ENCODE results near the gene AP1S3.
"Not testable (repeated sequence)": the region's sequence is repeated elsewhere in the genome, so short reads cannot be mapped to it uniquely, and the experiment has no call there.

The AP1S3 gene

DNA sequence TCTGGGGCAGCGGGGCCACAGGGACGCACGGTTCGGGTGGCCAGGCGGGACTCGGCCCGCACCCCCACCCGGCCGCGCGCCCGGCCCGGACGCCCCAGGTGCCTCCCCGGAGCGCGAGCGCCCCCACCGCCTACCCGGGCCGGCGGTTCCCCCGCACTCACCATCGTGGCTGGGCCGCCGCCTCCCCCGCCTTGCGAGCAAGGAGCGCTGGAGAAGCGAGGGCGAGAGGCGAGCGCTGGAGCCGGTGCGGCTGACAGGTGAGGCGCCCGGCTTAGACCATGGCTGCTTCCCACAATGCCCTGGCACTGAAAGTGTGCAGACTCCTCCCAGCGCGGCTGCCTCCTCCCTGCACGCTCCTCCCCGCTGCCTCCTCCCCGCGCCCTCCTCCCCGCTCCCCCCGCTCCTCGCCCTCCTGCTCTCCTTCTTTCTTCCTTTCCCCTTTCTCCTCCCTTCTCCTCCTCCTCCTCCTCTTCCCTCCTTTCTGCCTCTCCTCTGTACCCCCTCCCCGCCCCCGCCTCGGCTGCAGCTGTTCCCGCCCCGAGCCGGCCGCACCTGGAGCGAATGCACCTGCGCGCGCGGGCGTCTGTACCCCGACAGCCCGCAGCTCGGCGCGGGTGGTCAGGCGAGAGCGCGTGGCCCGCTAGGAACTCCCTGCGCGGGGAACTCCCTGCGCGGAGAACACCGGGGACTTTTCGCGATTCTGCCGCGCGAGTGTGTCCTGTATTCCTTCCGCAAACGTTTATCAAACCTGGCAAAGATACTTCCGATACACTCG, at the start of gene AP1S3:
AP1S3 (minus strand) TSS at position 296 of the 775 bp plus-strand sequence; CDS start at position 164, 132 bp downstream.
- peak; percentile 70 for DNase-seq

DNA sequence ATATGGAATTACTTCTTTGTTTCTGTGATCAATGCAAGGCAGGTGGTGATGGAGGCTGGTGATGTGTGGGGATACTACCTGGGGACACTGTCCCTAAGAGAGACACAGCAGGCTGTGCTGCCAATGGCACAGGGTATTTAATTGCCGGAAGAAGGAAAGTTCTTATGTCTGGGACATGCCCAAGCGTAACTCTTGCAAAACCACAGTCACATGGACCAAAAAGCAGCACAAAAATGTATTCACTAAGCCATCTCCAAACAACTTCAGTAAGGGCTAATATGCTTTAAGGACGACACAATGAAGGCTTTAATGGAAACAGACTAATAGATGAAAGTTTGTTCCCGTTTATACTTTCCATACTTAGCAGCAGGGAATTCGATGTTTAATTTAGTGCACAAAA, 49.7 kb upstream of the AP1S3 start:
- no peak for DNase-seq

DNA sequence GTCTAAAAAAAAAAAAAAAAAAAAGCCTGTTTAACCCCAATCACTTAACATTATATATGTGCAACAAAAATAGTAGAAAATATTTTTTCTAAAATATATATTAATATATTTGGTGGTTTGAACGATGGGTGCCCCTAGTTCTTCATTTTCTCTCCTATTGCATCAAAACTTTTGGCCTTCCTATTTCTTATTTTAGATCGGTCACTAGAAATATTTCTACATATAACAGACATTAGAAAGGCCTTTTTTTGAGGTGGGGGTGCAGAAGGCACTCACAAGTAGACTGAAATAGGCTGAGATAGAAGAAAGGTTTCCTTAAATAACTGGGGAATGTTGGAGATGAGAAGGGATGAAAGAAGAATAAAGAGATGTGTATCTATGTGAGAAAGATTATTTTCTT, 49.3 kb upstream of the AP1S3 start:
- DNase-seq: no peak

DNA sequence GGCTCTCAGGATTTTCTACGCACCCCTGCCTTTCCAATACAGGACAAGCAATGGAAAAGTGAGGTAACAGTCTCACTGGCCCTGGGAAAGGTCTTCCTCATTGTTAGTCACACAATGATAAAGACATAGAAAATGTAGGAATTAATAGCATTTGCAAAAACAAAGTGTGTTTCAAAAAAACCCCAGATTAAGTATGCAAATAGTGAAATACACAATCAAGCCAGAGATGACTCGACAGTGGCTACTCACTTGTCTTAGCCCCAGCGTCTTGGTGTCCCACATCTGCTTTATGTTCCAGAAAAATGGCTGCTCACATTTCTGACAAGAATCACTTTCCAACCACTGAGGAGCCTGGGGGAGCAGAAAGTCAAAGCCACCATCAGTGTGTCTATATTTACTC, 47.0 kb upstream of the AP1S3 start:
- DNase-seq: peak; percentile 19

DNA sequence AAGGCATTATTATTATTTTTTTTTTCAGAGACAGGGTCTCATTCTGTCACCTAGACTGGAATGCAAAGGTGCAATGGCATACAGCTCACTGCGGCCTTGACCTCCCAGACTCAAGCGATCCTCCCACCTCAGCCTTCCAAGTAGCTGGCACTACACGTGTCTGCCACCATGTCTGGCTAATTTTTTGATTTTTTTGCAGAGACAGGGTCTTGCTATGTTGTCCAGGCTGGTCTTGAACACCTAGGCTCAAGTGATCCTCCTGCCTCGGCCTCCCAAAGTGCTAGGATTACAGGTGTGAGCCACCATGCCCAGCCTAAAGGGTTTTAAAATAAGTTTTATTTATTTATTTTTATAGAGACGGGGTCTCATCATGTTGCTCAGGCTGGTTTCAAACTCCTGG, 45.3 kb upstream of the AP1S3 start:
- DNase-seq: no peak

DNA sequence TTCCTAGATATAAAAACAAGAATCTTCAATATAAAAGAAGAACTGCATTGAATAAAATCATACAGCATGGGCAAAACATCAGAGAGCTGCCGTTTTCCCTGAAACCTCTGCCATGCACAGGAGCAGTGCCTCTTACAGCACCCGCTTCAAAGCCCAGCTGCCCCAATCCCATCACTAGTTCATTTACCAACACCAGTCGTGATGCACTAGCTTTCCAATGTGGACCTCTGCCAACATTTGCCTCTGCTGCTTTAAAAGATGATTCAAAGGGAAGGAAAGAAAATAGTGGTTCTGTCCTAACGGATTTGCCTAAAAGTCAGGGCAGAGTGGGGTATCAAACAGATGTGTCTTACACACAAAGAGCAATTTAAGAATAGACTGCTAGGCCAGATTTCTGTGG, 43.4 kb upstream of the AP1S3 start:
- DNase-seq: no peak

DNA sequence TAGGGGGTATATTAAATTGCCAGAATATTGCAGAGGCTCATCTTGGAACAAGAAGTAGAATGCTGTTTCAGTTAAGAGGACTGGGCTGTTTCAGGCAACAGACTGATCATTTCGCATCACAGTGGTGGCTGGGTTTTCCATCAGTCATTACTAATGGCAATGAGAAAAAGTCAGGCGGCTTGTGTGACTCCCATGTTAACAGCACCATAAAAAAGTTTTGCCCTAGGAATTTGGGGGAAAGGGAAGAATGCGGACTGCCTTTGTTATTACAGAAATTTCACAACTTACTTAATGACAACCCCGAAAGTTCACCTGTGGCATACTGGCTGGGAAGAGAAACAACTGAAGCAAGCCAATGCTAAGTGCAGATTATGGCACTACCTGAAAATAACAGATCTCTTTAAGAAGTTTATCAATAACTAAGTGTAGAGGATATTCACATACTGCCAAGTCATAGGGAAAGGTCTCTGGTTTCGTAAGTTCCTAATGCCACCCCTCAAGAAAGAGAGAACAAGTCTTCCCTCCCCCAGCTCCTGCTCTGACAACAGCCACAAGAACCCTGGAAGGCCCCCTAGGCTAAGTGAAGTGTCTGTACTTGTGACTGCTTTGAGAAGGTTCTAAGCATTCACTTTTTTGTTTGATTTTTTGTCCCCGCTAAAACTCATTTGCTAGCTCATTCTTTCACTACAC, 40.5 kb upstream of the AP1S3 start:
- no peak for DNase-seq

DNA sequence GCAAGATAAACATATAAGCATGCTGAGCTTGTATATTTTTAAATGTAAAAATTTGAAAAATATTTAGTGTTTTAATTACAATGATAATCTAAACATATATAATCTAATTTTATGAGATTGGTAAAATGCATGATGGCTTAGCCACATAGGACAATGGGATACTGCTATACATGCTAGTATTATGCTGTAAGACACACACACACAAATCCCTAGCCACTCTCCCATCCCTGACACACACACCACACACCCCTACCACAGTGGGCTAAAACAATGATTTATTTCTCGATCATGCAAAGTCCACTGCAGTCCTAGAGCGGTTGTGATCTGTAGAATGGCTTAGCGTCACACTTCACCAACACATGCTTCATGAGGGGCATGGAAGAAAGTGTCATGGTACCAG, 36.3 kb upstream of the AP1S3 start:
- DNase-seq: no peak

DNA sequence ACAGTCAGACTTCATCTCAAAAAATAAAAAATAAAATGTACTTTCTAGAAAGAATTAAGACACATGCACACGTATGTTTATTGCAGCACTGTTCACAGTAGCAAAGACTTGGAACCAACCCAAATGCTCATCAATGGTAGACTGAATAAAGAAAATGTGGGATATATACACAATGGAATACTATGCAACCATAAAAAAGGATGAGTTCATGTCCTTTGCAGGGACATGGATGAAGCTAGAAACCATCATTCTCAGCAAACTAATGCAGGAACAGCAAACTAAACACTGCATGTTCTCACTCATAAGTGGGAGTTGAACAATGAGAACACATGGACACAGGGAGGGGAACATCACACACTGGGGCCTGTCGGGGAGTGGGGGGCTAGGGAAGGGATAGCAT, 35.4 kb upstream of the AP1S3 start:
- DNase-seq: not testable (repeated sequence)

DNA sequence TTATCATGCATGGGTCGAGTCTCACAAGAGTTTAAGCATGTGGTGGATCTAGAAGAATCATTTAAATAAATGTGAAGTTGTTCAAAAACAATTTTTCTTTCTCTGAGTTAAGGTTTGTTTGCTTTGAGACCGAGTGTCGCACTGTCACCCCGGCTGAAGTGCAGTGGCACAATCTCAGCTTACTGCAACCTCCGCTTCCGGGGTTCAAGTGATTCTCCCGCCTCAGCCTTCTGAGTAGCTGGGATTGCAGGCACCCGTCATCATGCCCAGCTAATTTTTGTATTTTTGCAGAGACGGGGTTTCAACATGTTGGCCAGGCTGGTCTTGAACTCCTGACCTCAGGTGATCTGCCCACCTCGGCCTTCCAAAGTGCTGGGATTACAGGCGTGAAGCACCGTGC, 34.3 kb upstream of the AP1S3 start:
- not testable (repeated sequence) for DNase-seq

DNA sequence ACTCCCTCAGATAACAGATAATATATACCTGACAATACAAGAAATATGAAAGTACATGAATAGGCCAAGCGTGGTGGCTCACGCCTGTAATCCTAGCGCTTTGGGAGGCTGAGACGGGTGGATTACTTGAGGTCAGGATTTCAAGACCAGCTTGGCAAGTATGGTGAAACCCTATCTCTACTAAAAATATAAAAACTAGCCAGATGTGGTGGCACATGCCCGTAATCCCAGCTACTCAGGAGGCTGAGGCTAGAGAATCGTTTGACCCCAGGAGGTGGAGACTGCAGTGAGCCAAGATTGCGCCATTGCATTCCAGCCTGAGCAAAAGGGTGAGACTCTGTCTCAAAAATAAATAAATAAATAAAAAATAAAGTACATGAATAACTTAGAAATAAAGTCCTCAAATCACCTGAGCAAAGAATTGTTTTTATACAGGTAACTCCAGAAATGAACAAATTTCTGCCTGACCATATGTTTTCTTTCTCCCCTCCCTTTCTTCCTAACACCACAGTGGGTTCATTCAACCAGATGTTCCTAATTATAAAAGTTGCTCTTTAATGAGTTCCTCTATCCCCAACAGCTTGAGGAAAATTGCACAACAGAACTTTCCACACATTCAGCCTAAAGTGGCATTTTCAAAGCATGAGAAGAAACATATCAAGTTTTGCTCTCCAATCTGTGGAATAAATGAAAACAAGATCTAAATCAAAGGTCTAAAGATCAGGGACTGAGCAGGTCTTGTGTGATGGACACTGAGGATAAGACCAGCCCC, 33.6 kb upstream of the AP1S3 start:
- no peak for DNase-seq

DNA sequence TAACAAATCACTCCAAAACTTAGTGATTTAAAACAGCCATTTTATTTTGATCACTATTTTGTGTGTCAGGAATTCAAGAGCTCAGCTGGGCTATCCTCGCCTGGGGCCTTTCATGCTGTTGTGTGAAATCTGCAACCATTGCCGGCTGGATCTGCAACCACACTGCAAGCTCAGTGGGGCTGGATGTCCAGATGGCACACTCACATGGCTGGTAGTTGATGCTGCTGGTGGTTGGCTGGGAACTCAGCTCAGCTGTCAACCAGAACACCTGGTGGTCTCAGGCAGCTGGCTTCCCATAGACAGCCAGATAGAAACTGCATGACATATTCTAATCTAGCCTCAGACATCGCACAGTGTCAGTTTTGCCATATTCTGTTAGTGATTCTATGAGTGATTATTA, 30.6 kb upstream of the AP1S3 start:
- no peak for DNase-seq

DNA sequence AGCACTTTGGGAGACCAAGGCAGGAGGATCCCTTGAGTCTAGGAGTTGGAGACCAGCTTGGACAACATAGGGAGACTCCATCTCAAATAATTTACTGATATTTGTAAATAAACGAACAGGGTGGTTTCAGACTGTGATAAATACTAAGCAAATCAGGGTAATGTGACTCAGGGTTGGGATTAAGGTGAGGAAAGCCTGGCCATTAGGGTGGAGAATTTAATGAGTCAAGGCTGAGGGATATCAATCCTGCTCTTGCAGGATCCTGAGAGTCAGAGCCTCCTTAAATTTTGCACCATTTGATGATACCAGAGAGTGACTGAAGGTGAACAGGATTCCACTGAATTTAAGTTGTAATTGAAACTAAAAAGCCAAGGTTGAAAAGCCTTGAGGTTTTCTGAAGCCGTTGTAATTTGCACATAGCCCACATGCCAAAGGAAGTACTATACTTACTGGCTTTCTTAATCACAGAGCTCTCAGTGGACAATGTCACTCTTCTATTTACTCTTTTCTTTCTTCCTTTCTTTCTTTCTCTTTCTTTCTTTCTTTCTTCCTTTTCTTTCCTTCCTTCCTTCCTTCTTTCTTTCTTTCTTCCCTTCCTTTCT, 28.6 kb upstream of the AP1S3 start:
- DNase-seq: no peak

DNA sequence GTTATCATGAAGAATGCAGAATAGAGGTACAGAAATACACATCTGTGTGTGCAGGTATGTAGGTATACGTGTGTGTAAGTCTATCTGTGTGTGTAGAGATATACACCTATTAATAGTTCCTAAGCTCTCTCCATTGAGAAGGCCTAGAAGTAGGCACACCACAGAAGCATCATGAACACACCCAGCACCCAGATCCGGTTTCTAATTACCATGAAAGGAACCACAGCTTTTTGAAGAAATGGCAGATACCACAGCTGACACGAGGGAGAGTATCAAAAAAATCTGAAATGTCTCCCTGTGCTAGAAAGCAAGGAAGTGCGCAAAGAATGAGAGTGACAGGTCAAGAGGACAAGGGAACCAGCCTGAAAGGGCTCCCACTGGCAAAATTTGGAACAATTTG, 27.7 kb upstream of the AP1S3 start:
- DNase-seq: no peak

DNA sequence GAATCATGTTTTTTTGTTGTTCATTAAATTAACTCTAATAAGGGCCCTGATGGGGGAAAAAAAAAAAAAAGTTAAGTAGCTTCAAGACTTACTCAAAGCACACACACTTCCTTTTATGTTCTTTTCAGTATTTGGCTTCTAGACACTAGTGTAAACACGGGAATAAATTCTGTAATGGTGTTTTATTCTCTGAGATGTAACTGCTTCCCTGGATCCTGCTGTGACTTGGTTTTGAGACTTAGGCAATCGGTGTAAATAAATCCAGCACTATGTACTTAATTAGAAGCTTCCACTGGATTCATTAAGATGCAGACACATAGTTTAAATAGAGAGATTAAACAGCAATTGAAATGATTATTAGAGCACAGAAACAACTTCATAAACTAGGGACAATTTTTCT, 26.1 kb upstream of the AP1S3 start:
- no peak for DNase-seq

DNA sequence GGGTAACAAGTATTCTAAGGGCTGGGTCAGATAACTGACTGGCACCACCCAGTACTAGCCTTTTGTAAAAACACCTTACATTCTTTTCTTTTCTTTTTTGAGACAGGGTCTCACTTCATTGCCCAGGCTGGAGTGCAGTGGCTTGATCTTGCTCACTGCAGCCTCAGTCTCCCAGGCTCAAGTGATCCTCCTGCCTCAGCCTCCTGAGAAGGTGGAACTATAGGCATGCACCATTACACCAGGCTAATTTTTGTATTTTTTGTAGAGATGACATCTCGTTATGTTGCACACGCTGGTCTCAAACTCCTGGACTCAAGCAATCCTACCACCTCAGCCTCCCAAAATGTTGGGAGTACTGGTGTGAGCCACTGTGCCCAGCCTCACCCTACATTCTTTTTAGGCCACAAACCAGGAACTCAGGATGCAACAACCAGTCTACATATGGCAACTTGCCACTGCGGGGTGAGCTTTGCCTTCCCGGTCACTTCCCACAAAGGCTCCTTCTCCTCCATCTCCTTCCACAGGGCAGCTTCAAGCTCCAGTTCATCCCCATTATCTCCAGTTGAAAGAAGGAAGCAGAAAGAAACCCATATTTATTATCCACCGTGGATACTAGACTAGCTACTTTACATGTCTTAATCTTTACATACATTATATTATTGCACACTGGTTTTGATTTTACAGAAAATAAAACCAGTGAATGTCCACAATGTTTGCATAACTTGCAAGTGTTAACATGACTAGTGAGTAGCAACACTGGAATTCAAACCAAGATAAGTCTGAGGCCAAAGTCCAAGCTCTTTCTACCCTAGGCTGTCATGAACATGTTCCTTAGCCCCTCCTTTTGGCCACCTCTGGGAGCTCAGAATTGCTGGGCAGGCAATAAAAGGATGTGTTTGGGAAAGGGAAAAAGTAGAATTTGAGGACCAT, 23.7 kb upstream of the AP1S3 start:
- DNase-seq: no peak

DNA sequence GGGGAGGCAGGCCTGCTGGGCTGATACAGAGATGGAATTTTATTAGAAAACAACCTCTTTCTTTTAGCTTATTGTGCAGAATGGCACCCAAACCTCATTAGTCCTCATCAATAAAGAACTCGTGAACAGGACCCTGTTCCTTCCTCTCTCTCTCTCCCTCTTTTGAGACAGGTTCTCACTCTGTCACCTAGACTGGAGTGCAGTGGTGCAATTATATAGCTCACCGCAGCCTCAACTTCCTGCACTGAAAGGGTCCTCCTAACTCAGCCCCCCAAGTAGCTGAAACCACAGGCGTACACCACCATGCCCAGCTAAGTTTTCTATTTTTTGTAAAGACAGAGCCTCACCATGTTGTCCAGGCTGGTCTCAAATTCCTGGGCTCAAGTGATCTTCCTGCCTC, 21.7 kb upstream of the AP1S3 start:
- DNase-seq: no peak

DNA sequence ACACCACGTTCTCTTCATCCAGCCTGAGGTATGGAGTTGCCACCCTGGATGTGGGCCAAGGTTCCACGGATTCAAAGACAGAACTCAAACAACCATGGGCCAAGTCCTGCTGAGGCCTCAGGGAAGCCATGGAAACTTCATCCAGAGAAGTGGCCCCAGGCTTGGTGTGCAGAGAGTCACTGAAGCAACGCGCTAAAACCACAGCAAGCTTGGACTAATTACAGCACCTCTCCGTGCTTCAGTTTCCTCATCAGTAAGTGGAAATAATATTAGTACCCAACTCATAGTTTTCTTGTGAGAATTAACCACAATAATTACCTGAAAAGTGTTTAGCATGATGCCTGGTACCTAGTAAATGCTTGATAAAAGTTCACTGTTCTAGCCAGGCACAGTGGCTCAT, 19.2 kb upstream of the AP1S3 start:
- no peak for DNase-seq

DNA sequence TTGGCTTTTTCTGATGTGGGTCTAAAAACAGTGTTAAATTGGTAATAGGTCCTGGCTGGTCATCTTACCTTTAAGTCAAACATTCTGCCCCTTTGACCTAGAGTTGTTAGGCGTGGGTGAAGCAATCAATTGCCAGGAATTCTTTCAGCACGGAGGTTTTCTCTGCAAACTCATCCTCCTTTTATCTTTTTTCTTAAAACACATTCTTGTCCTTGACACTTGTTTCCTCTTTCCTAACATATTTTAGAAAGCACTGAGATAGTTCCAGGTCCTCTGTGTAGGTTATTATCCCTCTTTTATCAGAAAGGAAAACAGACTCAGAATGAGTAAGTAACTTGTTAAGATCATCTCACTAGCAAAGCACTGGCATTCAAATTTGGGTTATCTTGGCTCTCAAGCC, 18.6 kb upstream of the AP1S3 start:
- DNase-seq: no peak

DNA sequence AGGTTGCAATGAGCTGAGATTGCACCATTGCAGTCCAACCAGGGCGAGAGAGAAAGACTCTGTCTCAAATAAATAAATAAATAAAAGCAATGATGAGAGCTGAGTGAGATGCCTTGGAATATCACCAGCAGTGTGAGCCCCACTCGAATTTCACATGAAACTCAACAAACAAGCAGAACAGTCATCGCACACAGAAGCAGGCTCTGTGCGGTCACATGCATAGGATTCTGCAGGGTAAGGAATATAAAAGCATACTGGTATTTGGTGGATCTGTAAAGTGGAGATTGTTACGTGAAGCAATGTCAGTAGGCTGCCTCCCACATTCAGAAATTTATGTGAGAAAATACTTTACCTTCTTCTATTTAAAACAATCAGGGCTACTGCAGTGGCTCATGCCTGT, 18.0 kb upstream of the AP1S3 start:
- no peak for DNase-seq

DNA sequence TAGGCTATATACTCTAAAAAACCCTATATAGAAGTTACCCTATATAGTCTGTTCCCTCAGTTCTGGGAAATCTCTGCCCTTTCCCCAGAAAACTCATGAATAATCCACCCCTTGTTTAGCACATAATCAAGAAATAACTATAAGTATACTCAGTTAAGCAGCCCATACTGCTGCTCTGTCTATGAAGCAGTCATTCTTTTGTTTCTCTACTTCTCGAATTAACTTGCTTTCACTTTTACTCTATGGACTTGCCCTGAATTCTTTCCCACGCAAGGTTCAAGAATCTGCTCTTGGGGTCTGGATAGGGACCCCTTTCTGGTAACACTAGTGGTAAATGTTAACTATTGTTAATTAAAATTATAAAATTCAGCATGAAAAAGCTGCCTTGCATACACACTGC, 17.4 kb upstream of the AP1S3 start:
- no peak for DNase-seq

DNA sequence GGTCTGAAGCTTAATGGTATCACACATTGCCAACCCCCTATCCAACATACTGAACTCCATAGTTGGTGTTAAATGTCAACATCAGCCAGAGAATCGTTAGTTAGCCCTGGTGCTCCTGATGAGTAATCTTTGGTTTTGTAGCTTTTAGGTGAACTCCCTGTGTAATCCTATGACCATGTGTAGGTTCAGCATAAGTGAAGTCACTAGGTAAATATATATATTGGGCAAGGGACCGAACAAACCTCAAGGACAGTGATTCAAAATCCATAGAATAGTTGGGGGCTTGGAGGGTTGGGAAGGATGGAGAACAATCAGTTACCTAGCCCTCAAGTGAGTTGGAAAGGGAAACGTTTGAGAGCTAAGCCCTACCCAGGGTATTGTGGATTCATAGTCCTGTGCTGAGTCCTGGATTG, 16.0 kb upstream of the AP1S3 start:
- DNase-seq: no peak

Data from stimulated activated CD4-positive, alpha-beta T cell treated with anti-CD3 and anti-CD28 coated beads, Interleukin-4, amount 100 ng/mL, for 24 hours (primary cell).